Lower leg skin (tissue), 3 donors: ENCODE data around the gene HENMT1.

Source experiments
- CTCF ChIP-seq, 3 donors: fragments of 450-650 bp; IDR thresholded peaks; one replicate each; pipeline ENCODE4 v1.5.1; 2016; ENCODE audit warnings: antibody characterized with exemption in 3 of 3, mild to moderate bottlenecking in 3 of 3, moderate library complexity in 2 of 3
- POLR2A ChIP-seq, 2 donors: fragments of 450-650 bp; IDR thresholded peaks; one replicate each; pipeline ENCODE4 v1.6.1; 2016 to 2017; ENCODE audit warnings: antibody characterized with exemption in 2 of 2, mild to moderate bottlenecking in 1 of 2, moderate library complexity in 1 of 2

- TF ChIP-seq CTCF (IDR thresholded peaks at IDR 0.05) (no peak), POLR2A (IDR thresholded peaks at IDR 0.05) (no peak)
Measured at GRCh38 chr1:108669679-108670078, 8.8 kb upstream of the HENMT1 start.
